BE2C (cell line): ENCODE results near the gene INHBE.
A peak's percentile ranks its signal among the peaks of the same experiment; 100 is the strongest.

Experiments
- DNase-seq: peaks from one replicate; pipeline ENCODE4 v3.0.0-alpha.2; 2020
- H3K27me3 ChIP-seq: fragments of 250-450 bp; sonication (Bioruptor Pico); 2 replicates; pipeline ENCODE4 v1.5.1; 2020; ENCODE audit warnings: mild to moderate bottlenecking
- H3K36me3 ChIP-seq: fragments of 250-450 bp; sonication (Bioruptor Pico); 2 replicates; pipeline ENCODE4 v1.5.1; 2020; ENCODE audit warnings: mild to moderate bottlenecking
- H3K4me1 ChIP-seq: fragments of 250-450 bp; sonication (Bioruptor Pico); 2 replicates; pipeline ENCODE4 v1.5.1; 2020
- H3K4me3 ChIP-seq: 2 replicates; pipeline ENCODE4 v1.5.1; 2011; ENCODE audit warnings: low read depth, low read length
- H3K9me3 ChIP-seq: fragments of 250-450 bp; sonication (Bioruptor Pico); 2 replicates; pipeline ENCODE4 v1.5.1; 2020
- CTCF ChIP-seq: IDR thresholded peaks from 2 replicates; pipeline ENCODE4 v1.5.1; 2012; ENCODE audit warnings: mild to moderate bottlenecking, low read depth, low read length

Gene INHBE

GRCh38 chr12:57459750-57460467 lies 4.8 kb downstream of the INHBE start, which contains the start of gene GLI1:
Gene GLI1, plus strand, starts transcription at chr12:57459785. Its CDS starts 3,907 bp downstream, at chr12:57463692.
- Histone ChIP-seq H3K36me3 (no peaks in the 10 kb centered on the region), H3K27me3 (peaks cover 20% of the 10 kb centered on the region), H3K9me3 (no peaks in the 10 kb centered on the region), H3K4me1 (peaks cover 3% of the 10 kb centered on the region), H3K4me3 (peak within 1 kb of the TSS; percentile 77)
- peak; percentile 38 for DNase-seq
- TF ChIP-seq CTCF = no peak

GRCh38 chr12:57460468-57460784 lies 5.3 kb downstream of the INHBE start:
- TF ChIP-seq CTCF = no peak
- Histone ChIP-seq H3K4me1 (peaks cover 3% of the 10 kb centered on the region), H3K4me3 (peak overlapping the region; percentile 30), H3K27me3 (peaks cover 25% of the 10 kb centered on the region), H3K9me3 (no peaks in the 10 kb centered on the region), H3K36me3 (no peaks in the 10 kb centered on the region)
- DNase-seq = no peak

- Histone ChIP-seq H3K27me3 (peaks cover 30% of the 10 kb centered on the region), H3K9me3 (no peaks in the 10 kb centered on the region), H3K4me3 (peak overlapping the region; percentile 65), H3K4me1 (peaks cover 3% of the 10 kb centered on the region), H3K36me3 (no peaks in the 10 kb centered on the region)
- TF ChIP-seq CTCF = no peak
- peak; percentile 46 for DNase-seq
These were observed 5.8 kb downstream of the INHBE start for GRCh38 chr12:57460841-57461275.

GRCh38 chr12:57461276-57461916 lies 6.3 kb downstream of the INHBE start:
- TF ChIP-seq CTCF = no peak
- Histone ChIP-seq H3K27me3 (peaks cover 35% of the 10 kb centered on the region), H3K9me3 (no peaks in the 10 kb centered on the region), H3K36me3 (no peaks in the 10 kb centered on the region), H3K4me3 (peak overlapping the region; percentile 65), H3K4me1 (peaks cover 3% of the 10 kb centered on the region)
- peak; percentile 69 for DNase-seq

- H3K27me3 ChIP-seq = peaks cover 40% of the 10 kb centered on the region
- no peak for TF ChIP-seq CTCF
- DNase-seq = no peak
These were observed 6.8 kb downstream of the INHBE start for GRCh38 chr12:57461917-57462250.

GRCh38 chr12:57462251-57462911 lies 7.3 kb downstream of the INHBE start:
- peak; percentile 97 for TF ChIP-seq CTCF
- H3K36me3 ChIP-seq = no peaks in the 10 kb centered on the region
- peak overlapping the region; percentile 65 for H3K4me3 ChIP-seq
- peaks cover 3% of the 10 kb centered on the region for H3K4me1 ChIP-seq
- H3K27me3 ChIP-seq = peaks cover 45% of the 10 kb centered on the region
- H3K9me3 ChIP-seq = no peaks in the 10 kb centered on the region
- peak; percentile 88 for DNase-seq

More at GRCh38 chr12:57461917-57462250, 6.8 kb downstream of the INHBE start:
- H3K9me3 ChIP-seq = no peaks in the 10 kb centered on the region
- peaks cover 3% of the 10 kb centered on the region for H3K4me1 ChIP-seq
- H3K4me3 ChIP-seq = peak overlapping the region; percentile 65
- H3K36me3 ChIP-seq = no peaks in the 10 kb centered on the region
